Gastroesophageal sphincter (tissue), 4 donors: ENCODE data around the gene IL18RAP. TPM values are rescaled to one million over a fixed set of nuclear protein-coding genes. Genes with fewer than 3 reads are reported as not detected.

Experiments used
- ATAC-seq: fragments of 150-250 bp; one replicate; pipeline ENCODE4 v1.9.1; 2016; ENCODE audit warnings: mild to moderate bottlenecking, moderate library complexity
- H3K27ac ChIP-seq, 4 donors: fragments of 200-600 bp; sonication (generic) in 3 of 4; 1 replicate in 3 of 4; 2 replicates in 1 of 4; pipeline ENCODE4 v1.5.1; 2016 to 2019
- H3K27me3 ChIP-seq: fragments of 200-600 bp; sonication (generic); one replicate; pipeline ENCODE4 v1.5.1; 2019
- H3K36me3 ChIP-seq, 2 donors: fragments of 200-600 bp; sonication (generic); one replicate each; pipeline ENCODE4 v1.5.1; 2019; ENCODE audit warnings: control low read depth in 1 of 2
- H3K4me1 ChIP-seq, 3 donors: fragments of 200-600 bp; sonication (generic); 1 replicate in 2 of 3; 2 replicates in 1 of 3; pipeline ENCODE4 v1.5.1; 2016 to 2019; ENCODE audit warnings: control low read depth in 2 of 3
- H3K4me3 ChIP-seq, 2 donors: fragments of 200-600 bp; sonication (generic); one replicate each; pipeline ENCODE4 v1.5.1; 2019; ENCODE audit warnings: mild to moderate bottlenecking in 1 of 2, moderate library complexity in 1 of 2
- H3K9me3 ChIP-seq, 3 donors: fragments of 200-600 bp; sonication (generic); one replicate each; pipeline ENCODE4 v1.5.1; 2017 to 2019; ENCODE audit warnings: control low read depth in 2 of 3
- CTCF ChIP-seq, 4 experiments: fragments of 200-600 bp in 2 of 4; fragments of 450-650 bp in 2 of 4; sonication (generic) in 1 of 4; IDR thresholded peaks; one replicate each; pipeline ENCODE4 v1.5.1; 2017 to 2019; ENCODE audit warnings: antibody characterized with exemption in 4 of 4, mild to moderate bottlenecking in 2 of 4, moderate library complexity in 2 of 4
- EP300 ChIP-seq: sonication (generic); formaldehyde crosslinking; IDR thresholded peaks from one replicate; pipeline ENCODE4 v1.6.1; 2017; ENCODE audit warnings: antibody characterized with exemption, mild to moderate bottlenecking
- POLR2A ChIP-seq, 2 donors: fragments of 450-650 bp; IDR thresholded peaks; one replicate each; pipeline ENCODE4 v1.6.1; 2017; ENCODE audit warnings: antibody characterized with exemption in 2 of 2, mild to moderate bottlenecking in 2 of 2, moderate library complexity in 1 of 2
- POLR2AphosphoS5 ChIP-seq: sonication (generic); formaldehyde crosslinking; IDR thresholded peaks from one replicate; pipeline ENCODE4 v1.6.1; 2017; ENCODE audit warnings: antibody characterized with exemption
- WGBS, 2 donors: methylation state at CpG; one replicate each; pipeline ENCODE4 v1.1.5; 2018; ENCODE audit warnings: low coverage in 1 of 2; 5-methylcytosine and 5-hydroxymethylcytosine counted together
- total RNA-seq, 4 donors: library from RNA; depleted of rRNA; stranded (reverse); fragments of >200 nt; gene quantifications; one replicate each; pipeline ENCODE4 v1.1.0, GENCODE V29; 2016

The IL18RAP gene
- total RNA-seq, 4 donors from 2014 or later = 0.47 to 5.0 (median 0.89) TPM; not detected in 1

GRCh38 chr2:102473020-102473419 lies 50.1 kb downstream of the IL18RAP start, which contains the start of gene SLC9A4:
Gene SLC9A4, plus strand, starts transcription at chr2:102473226. Its CDS starts 534 bp downstream, at chr2:102473760.
- ATAC-seq = no peak
- no peak within 1 kb of the TSS for H3K27ac ChIP-seq
- H3K9me3 ChIP-seq = peaks cover 0 to 20% (median 0%) of the 10 kb centered on the region in 3 donors
- H3K4me3 ChIP-seq = no peak within 1 kb of the TSS
- no peaks in the 10 kb centered on the region for H3K4me1 ChIP-seq
- WGBS, 2 donors = 4 to 8% methylated on average over 2 to 3 of the region's 3 CpGs
- H3K27me3 ChIP-seq = peaks cover 18% of the 10 kb centered on the region
- TF ChIP-seq EP300 (no peak), CTCF (IDR thresholded peaks at IDR 0.05) (peak; percentile 48 to 71 (median 63))
- no peaks in the 10 kb centered on the region for H3K36me3 ChIP-seq

- H3K27me3 ChIP-seq = peaks cover 19% of the 10 kb centered on the region
- no peak overlapping the region for H3K4me3 ChIP-seq
- TF ChIP-seq POLR2A (IDR thresholded peaks at IDR 0.05) (no peak), CTCF (IDR thresholded peaks at IDR 0.05) (no peak), POLR2AphosphoS5 (no peak), EP300 (no peak)
- no peak overlapping the region for H3K27ac ChIP-seq
- H3K36me3 ChIP-seq = no peaks in the 10 kb centered on the region
- WGBS, 2 donors = 60 to 94% methylated on average over 1 to 2 of the region's 3 CpGs
- ATAC-seq = no peak
- peaks cover 0 to 18% (median 0%) of the 10 kb centered on the region in 3 donors for H3K9me3 ChIP-seq
- H3K4me1 ChIP-seq = no peaks in the 10 kb centered on the region
These were observed 50.7 kb downstream of the IL18RAP start for GRCh38 chr2:102473631-102474030.

- TF ChIP-seq CTCF (IDR thresholded peaks at IDR 0.05) (no peak), POLR2AphosphoS5 (no peak), EP300 (no peak), POLR2A (IDR thresholded peaks at IDR 0.05) (no peak)
- no peaks in the 10 kb centered on the region for H3K36me3 ChIP-seq
- H3K9me3 ChIP-seq = peaks cover 0 to 9% (median 0%) of the 10 kb centered on the region in 3 donors
- no peak overlapping the region for H3K4me3 ChIP-seq
- no peak overlapping the region for H3K27ac ChIP-seq
- no peaks in the 10 kb centered on the region for H3K4me1 ChIP-seq
- ATAC-seq = no peak
- H3K27me3 ChIP-seq = peaks cover 19% of the 10 kb centered on the region
These were observed 51.8 kb downstream of the IL18RAP start for GRCh38 chr2:102474785-102475184.

DNA sequence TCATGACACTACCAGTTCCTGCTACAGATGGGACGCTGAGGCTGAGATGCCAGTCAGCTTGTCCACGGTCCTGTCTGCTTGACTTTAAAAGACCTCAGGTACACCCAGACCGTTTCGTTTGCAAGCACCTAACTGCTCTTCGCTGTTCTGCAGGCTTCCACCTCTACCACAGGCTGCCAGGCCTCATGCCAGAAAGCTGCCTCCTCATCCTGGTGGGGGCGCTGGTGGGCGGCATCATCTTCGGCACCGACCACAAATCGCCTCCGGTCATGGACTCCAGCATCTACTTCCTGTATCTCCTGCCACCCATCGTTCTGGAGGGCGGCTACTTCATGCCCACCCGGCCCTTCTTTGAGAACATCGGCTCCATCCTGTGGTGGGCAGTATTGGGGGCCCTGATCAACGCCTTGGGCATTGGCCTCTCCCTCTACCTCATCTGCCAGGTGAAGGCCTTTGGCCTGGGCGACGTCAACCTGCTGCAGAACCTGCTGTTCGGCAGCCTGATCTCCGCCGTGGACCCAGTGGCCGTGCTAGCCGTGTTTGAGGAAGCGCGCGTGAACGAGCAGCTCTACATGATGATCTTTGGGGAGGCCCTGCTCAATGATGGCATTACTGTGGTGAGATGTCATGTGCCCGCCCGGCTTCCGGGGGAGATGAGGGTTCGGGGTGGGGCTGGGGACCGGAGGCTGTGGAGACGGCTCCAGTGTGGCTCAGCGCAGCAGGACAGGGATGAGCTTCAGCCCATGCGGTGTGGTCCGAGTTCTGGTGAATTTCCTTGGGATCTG lies 55.9 kb downstream of the IL18RAP start:
- H3K4me3 ChIP-seq = no peak overlapping the region
- ATAC-seq = no peak
- H3K36me3 ChIP-seq = no peaks in the 10 kb centered on the region
- TF ChIP-seq POLR2A (IDR thresholded peaks at IDR 0.05) = no peak
- TF ChIP-seq EP300 = no peak
- no peak for TF ChIP-seq POLR2AphosphoS5
- no peak for TF ChIP-seq CTCF (IDR thresholded peaks at IDR 0.05)
- WGBS, 2 donors = 82 to 90% methylated on average over 2 to 14 of the region's 36 CpGs
- H3K4me1 ChIP-seq = no peaks in the 10 kb centered on the region
- H3K9me3 ChIP-seq = no peaks in the 10 kb centered on the region
- H3K27me3 ChIP-seq = peaks cover 11% of the 10 kb centered on the region
- H3K27ac ChIP-seq = no peak overlapping the region
